ENCODE results near the gene KRAS. TPM values are rescaled to one million over a fixed set of nuclear protein-coding genes. Genes with fewer than 3 reads are reported as not detected.

Gene KRAS
- total RNA-seq, 1 donor from 2014 or later, result 15.5 TPM

GRCh38 chr12:25194214-25194613 lies 56.5 kb downstream of the KRAS start:
- FAIRE-seq (no peak), DNase-seq (ENCODE audit: low read depth) (no peak)
- Histone ChIP-seq H3K36me3 (ENCODE audit: control insufficient read depth, insufficient read depth, low read length) (no peaks in the 10 kb centered on the region), H3K4me3 (ENCODE audit: low read depth, low read length) (no peak overlapping the region), H3K27me3 (ENCODE audit: control insufficient read depth, insufficient read depth, low read length) (no peaks in the 10 kb centered on the region)
- no peak for TF ChIP-seq CTCF (IDR thresholded peaks at IDR 0.05; ENCODE audit: insufficient read depth, low read length, severe bottlenecking)

DNA sequence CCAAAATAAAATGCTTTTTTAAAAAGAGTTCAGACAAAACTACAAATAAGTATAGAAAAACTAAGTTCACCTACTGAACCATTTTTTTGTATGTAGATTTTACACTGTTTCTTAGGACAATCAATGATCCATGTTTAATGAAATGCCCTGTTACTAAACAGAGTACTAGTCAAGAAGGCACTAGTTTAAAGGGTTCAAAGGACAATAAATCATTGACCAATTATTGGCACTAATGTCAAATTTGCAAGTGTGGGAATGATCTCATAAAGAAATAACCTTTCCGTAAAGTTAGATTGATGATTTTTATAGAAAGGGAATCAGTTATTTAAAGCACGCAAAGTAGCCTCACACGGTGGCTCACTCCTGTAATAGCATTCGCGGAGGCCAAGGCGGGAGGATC lies 59.9 kb downstream of the KRAS start:
- no peaks in the 10 kb centered on the region for H3K36me3 ChIP-seq (ENCODE audit: control insufficient read depth, insufficient read depth, low read length)
- no peak overlapping the region for H3K4me3 ChIP-seq (ENCODE audit: low read depth, low read length)
- no peak for FAIRE-seq
- DNase-seq (ENCODE audit: low read depth), result no peak
- no peak for TF ChIP-seq CTCF (IDR thresholded peaks at IDR 0.05; ENCODE audit: insufficient read depth, low read length, severe bottlenecking)
- no peaks in the 10 kb centered on the region for H3K27me3 ChIP-seq (ENCODE audit: control insufficient read depth, insufficient read depth, low read length)

GRCh38 chr12:25189656-25190055 lies 61.1 kb downstream of the KRAS start:
- no peak overlapping the region for H3K4me3 ChIP-seq (ENCODE audit: low read depth, low read length)
- no peak for TF ChIP-seq CTCF (IDR thresholded peaks at IDR 0.05; ENCODE audit: insufficient read depth, low read length, severe bottlenecking)
- H3K27me3 ChIP-seq (ENCODE audit: control insufficient read depth, insufficient read depth, low read length), result no peaks in the 10 kb centered on the region
- H3K36me3 ChIP-seq (ENCODE audit: control insufficient read depth, insufficient read depth, low read length), result no peaks in the 10 kb centered on the region
- FAIRE-seq (no peak), DNase-seq (ENCODE audit: low read depth) (no peak)

DNA sequence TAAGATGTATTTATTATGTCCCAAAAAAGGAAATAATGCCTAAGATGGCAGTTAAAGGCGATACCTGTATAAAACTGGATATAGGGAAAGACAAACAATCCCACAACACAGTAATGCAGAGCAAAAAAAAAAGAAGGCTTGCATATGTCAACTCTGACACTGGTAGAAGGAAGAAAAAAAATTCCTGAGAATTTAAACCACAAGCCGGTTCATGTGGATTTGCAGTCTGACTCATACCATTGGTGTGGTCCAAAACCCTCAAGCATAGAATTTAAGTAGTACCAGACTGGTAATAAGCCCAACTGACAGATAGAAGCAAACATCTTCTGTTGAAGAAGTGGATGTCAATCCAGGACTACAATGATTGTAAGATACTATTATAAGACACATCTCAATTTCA lies 62.9 kb downstream of the KRAS start:
- TF ChIP-seq CTCF (IDR thresholded peaks at IDR 0.05; ENCODE audit: insufficient read depth, low read length, severe bottlenecking), result no peak
- FAIRE-seq (no peak), DNase-seq (ENCODE audit: low read depth) (peak; percentile 81)
- Histone ChIP-seq H3K36me3 (ENCODE audit: control insufficient read depth, insufficient read depth, low read length) (no peaks in the 10 kb centered on the region), H3K4me3 (ENCODE audit: low read depth, low read length) (no peak overlapping the region), H3K27me3 (ENCODE audit: control insufficient read depth, insufficient read depth, low read length) (no peaks in the 10 kb centered on the region)

DNA sequence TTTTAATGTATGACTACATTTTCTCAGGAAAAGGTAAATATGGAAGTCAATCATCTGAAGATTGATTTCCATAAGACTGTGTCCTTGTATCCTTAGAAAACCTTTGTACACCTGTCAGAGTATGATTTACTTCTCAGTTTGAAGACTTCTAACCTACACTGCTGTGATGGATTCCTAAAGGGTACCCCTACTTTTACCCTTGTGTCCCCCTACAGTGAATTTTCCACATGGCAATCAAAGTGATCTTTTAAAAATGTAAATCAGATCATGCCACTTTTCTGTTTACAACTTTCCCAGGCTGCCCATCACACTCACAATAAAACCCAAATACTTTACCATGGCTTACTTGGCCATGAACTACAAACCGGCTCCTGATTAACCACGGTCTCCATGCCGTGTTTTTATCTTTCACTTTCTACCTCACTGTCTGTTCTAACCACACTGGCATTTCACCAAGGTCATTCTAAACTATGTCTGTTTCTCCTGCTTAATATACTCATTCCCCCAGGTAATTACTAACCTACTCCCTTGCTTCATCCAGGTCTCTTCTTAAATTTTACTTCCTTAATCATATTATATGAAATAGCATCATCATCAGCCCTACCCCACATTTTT lies 63.8 kb downstream of the KRAS start:
- Histone ChIP-seq H3K36me3 (ENCODE audit: control insufficient read depth, insufficient read depth, low read length) (no peaks in the 10 kb centered on the region), H3K4me3 (ENCODE audit: low read depth, low read length) (no peak overlapping the region), H3K27me3 (ENCODE audit: control insufficient read depth, insufficient read depth, low read length) (no peaks in the 10 kb centered on the region)
- DNase-seq (ENCODE audit: low read depth), result no peak
- TF ChIP-seq CTCF (IDR thresholded peaks at IDR 0.05; ENCODE audit: insufficient read depth, low read length, severe bottlenecking), result no peak
- FAIRE-seq, result no peak

All from bronchial epithelial cell (primary cell).